Lower lobe of right lung (tissue), 2 donors: ENCODE results near the gene PADI6. TPM values are rescaled to one million over a fixed set of nuclear protein-coding genes. Genes with fewer than 3 reads are reported as not detected.

Experiments
- ATAC-seq, 2 donors: fragments of 200-7000 bp; cut with Tn5 transposase; one replicate each; pipeline ENCODE4 v1.9.1; 2020 to 2022; ENCODE audit warnings: mild to moderate bottlenecking in 2 of 2, moderate library complexity in 2 of 2
- DNase-seq: peaks from one replicate; pipeline ENCODE4 v3.0.0-alpha.2; 2020
- H3K27ac ChIP-seq: fragments of 200-600 bp; one replicate; pipeline ENCODE4 v1.8.0; 2022
- H3K27me3 ChIP-seq: fragments of 200-600 bp; one replicate; pipeline ENCODE4 v1.8.0; 2022; ENCODE audit warnings: low read depth
- H3K36me3 ChIP-seq: fragments of 200-600 bp; one replicate; pipeline ENCODE4 v1.8.0; 2022; ENCODE audit warnings: mild to moderate bottlenecking
- H3K4me1 ChIP-seq: fragments of 200-600 bp; one replicate; pipeline ENCODE4 v1.8.0; 2022
- H3K4me3 ChIP-seq: fragments of 200-600 bp; one replicate; pipeline ENCODE4 v1.8.0; 2022; ENCODE audit warnings: mild to moderate bottlenecking
- H3K9me3 ChIP-seq: fragments of 200-600 bp; one replicate; pipeline ENCODE4 v1.8.0; 2022
- CTCF ChIP-seq: fragments of 200-600 bp; IDR thresholded peaks from one replicate; pipeline ENCODE4 v1.8.0; 2022; ENCODE audit warnings: antibody characterized with exemption, mild to moderate bottlenecking
- intact Hi-C: fragments of 100-400 bp; cut with DNase I; formaldehyde crosslinking; loops from one replicate; pipeline ENCODE4 v1.11.0; 2022
- total RNA-seq: library from RNA; stranded (reverse); fragmentation: NEBNext Ultra II Directional; extraction: Animal tissue kit (Norgen Biotek cat#: 25700); gene quantifications from one replicate; pipeline ENCODE4 v1.2.1, GENCODE V29; 2021
- donor health status: DM: no; HTN: yes; CAD: no; lungs with severe emphysema.

PADI6 gene
- total RNA-seq, 1 donor from 2014 or later: not detected

- Histone ChIP-seq H3K4me1 (peaks cover 13% of the 10 kb centered on the region), H3K27ac (no peak overlapping the region), H3K27me3 (no peaks in the 10 kb centered on the region), H3K4me3 (no peak overlapping the region), H3K9me3 (no peaks in the 10 kb centered on the region), H3K36me3 (peaks cover 88% of the 10 kb centered on the region)
- ATAC-seq: no peak
- no peak for DNase-seq
- intact Hi-C loops: no loop called here
- TF ChIP-seq CTCF: no peak
Observed at GRCh38 chr1:17425806-17426600, 54.0 kb downstream of the PADI6 start.

- Histone ChIP-seq H3K27me3 (no peaks in the 10 kb centered on the region), H3K4me3 (no peak overlapping the region), H3K36me3 (peaks cover 69% of the 10 kb centered on the region), H3K4me1 (peaks cover 13% of the 10 kb centered on the region), H3K9me3 (no peaks in the 10 kb centered on the region), H3K27ac (no peak overlapping the region)
- no peak for DNase-seq
- TF ChIP-seq CTCF: no peak
- no peak for ATAC-seq
- intact Hi-C loops: no loop called here
Observed at GRCh38 chr1:17427696-17428660, 56.0 kb downstream of the PADI6 start.

- intact Hi-C loops: no loop called here
- Histone ChIP-seq H3K4me3 (no peak overlapping the region), H3K27me3 (no peaks in the 10 kb centered on the region), H3K9me3 (no peaks in the 10 kb centered on the region), H3K4me1 (peaks cover 13% of the 10 kb centered on the region), H3K27ac (no peak overlapping the region), H3K36me3 (peaks cover 65% of the 10 kb centered on the region)
- DNase-seq: no peak
- ATAC-seq: no peak
- TF ChIP-seq CTCF: no peak
Observed at GRCh38 chr1:17429183-17429582, 57.2 kb downstream of the PADI6 start.

GRCh38 chr1:17432412-17432811 lies 60.4 kb downstream of the PADI6 start:
- H3K4me3 ChIP-seq: no peak overlapping the region
- ATAC-seq (no peak), DNase-seq (no peak)
- no peak for TF ChIP-seq CTCF
- peaks cover 32% of the 10 kb centered on the region for H3K4me1 ChIP-seq
- H3K36me3 ChIP-seq: peaks cover 44% of the 10 kb centered on the region
- no peak overlapping the region for H3K27ac ChIP-seq
- no peaks in the 10 kb centered on the region for H3K27me3 ChIP-seq
- intact Hi-C loops: no loop called here
- H3K9me3 ChIP-seq: no peaks in the 10 kb centered on the region

- Histone ChIP-seq H3K4me1 (peaks cover 32% of the 10 kb centered on the region), H3K4me3 (no peak overlapping the region), H3K27ac (no peak overlapping the region), H3K36me3 (peaks cover 35% of the 10 kb centered on the region), H3K9me3 (no peaks in the 10 kb centered on the region), H3K27me3 (no peaks in the 10 kb centered on the region)
- no peak for ATAC-seq
- intact Hi-C loops: no loop called here
- TF ChIP-seq CTCF: no peak
- DNase-seq: no peak
Observed at GRCh38 chr1:17433261-17433660, 61.3 kb downstream of the PADI6 start.
